Muscle of back (tissue), 11 donors: Measurements from ENCODE around the gene HGFAC. TPM values are rescaled to one million over a fixed set of nuclear protein-coding genes. Genes with fewer than 3 reads are reported as not detected.

Source experiments
- DNase-seq, 3 donors: peaks; one replicate each; pipeline versions ENCODE4 v3.0.0 to v3.0.0-alpha.2; 2013
- polyA plus RNA-seq, 10 donors: library from polyadenylated mRNA; unstranded; fragments of 120-200 nt; gene quantifications; one replicate each; pipeline ENCODE4 v1.2.1, GENCODE V29; 2013; ENCODE audit not compliant: insufficient read length in 10 of 10

HGFAC gene
- polyA plus RNA-seq, 10 donors: 0.56 to 1.8 (median 1.1) TPM

DNA sequence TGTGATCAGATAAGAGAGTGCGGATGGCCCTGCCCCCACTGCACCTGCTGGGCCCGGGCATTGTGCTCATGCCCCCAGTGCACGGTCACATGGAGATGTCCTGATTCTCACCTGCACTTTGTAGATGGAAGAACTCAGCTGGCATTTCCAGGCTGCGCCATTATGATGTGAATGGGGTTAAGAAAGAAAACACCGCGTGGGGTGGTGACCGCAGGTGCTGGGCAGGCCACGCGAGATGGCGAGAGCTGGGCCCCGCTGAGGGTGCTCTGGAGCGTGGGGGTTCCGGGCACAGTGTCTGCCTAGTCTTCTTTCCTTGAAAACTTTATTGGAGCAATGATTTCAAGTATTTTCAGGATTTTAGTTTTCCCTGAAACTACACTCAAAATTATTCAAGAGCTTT lies 17.8 kb upstream of the HGFAC start:
- DNase-seq: no peak

DNA sequence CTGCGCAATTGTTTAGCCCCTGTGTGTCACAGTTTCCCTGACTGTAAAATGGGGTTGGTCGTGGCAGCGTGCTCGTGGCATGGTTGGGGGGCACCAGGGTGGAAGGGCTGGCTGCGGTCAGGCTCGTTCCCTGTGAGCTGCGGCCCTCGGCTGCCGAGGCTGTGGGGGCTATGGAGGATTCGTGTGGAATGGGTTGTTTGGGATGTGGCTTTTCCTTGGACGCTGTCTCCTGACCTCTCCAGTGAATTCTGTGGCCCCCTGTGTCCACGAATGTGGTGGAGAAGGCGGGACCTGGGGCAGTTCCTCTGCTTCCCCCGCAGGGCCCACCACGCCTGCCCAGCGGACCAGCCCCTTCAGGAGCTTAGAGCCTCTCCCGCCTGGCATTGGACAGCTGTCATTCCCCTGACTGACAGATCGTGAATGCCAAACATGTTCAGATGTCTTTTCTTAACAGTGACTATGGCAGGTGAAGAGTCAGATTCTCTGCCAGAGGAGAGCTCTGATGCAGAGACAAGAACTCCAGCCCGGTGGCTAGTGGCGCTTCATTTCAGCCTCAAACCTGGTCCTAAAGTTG lies 17.2 kb upstream of the HGFAC start:
- DNase-seq: no peak

- DNase-seq: no peak
Measured at GRCh38 chr4:3426465-3427133, 15.2 kb upstream of the HGFAC start.

- DNase-seq: no peak
Measured at GRCh38 chr4:3427134-3427476, 14.7 kb upstream of the HGFAC start.

DNA sequence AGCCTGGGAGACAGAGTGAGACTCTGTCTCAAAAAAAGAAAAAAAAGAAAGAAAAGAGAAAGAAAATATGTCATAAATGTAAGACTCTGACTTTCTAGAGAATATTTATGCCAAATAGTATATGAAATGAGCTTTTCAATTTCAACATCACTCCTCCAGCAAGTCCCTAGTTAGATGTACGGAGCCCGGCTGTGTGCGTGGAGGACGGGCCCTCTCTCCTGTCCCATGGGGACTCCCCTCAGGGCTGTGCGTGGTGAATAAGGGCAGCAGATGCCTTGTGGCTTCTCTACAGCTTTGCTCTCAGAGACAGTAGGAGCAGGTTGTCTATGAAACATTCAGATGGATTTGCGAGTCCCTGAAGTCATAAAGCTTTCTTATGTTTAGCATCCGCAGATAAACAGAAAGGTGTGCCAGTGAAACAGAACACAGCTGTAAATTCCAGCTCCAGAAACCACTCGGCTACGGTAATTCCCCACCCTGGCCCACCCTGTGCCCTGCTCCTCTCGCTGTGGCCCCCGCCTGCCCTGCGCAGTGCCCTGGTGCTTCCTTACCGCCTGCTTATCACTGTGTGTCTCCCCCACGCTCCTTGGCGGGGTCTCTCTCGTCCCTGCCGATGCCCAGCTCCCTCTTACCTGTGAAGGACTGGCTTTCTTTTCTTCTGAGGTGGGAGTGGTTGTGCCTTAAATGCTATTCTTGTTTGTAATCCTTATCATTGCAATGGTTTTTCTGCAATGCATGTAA lies 13.9 kb upstream of the HGFAC start:
- DNase-seq: no peak

- DNase-seq: no peak
Measured at GRCh38 chr4:3429651-3430050, 12.1 kb upstream of the HGFAC start.

DNA sequence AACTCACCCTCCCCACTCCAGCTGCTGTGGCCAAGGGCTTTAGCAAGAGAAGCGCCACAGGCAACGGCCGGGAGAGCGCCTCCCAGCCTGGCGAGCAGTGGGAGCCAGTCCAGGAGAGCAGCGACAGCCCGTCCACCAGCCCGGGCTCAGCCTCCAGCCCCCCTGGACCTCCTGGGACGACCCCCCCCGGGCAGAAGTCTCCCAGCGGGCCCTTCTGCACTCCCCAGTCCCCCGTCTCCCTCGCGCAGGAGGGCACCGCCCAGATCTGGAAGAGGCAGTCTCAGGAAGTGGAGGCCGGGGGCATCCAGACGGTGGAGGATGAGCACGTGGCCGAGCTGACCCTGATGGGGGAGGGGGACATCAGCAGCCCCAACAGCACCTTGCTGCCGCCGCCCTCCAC lies 11.2 kb upstream of the HGFAC start:
- DNase-seq: no peak

- no peak for DNase-seq
Measured at GRCh38 chr4:3431446-3431993, 10.2 kb upstream of the HGFAC start.

DNA sequence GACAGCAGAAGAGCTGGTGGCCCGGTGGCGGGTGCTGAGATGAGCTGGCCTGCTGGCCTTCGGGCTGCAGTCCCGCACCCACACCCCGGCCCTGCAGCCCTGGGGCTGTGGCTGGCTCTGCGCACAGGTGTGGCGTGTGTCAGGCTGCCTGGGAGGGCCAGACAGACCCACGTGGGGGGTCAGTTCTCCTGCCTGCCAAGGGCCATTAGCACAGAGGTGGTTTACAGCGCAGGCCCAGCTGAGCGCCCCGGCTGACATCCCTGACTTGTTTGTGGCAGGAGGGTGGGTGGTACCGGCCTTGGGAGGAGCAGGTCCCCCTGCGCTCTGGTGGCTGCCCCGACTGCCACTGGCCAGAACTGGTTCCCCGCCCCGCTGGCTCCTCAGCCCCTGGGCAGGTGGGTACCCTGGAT lies 9.4 kb upstream of the HGFAC start:
- DNase-seq: no peak

- no peak for DNase-seq
Measured at GRCh38 chr4:3433138-3433869, 8.5 kb upstream of the HGFAC start.

- DNase-seq: no peak
Measured at GRCh38 chr4:3434881-3435685, 6.7 kb upstream of the HGFAC start.

- DNase-seq: no peak
Measured at GRCh38 chr4:3435686-3435956, 6.1 kb upstream of the HGFAC start.

DNA sequence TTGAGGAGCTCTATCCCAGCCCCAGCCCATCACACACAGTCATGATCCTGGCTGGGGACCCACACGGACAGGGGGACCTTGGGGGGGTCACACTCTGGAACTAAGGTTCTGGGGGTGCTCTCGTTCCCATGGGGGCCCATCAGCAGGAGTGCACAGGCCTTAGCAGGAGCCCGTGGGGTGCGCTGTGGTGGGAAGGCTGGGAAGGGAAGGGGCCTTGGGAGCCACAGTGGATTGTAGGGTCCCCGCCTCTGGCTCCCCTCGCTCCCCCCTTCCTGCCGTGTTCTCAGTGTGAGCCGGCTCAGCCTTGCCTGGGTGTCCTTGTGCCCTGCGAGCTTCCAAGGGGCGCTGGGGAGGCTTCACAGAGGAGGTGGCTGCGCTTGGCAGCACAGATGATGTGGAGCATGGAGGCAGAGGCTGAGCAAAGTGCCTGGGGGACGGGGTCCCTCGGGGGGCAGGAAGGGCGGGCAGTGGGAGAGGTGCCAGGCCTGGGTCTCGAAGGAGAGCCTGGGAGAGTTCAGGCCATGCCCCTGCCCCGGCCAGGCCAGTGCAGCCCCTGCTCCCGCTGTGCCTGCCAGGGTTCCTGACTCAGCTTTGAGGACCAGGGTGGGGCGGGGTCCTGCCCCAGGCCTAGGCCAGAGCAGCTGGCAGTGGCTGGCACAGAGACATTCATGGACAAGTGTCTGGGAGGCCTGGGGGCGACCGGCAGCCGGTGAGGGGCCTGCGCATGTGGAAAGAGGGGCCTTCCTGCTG lies 5.5 kb upstream of the HGFAC start:
- DNase-seq: no peak

DNA sequence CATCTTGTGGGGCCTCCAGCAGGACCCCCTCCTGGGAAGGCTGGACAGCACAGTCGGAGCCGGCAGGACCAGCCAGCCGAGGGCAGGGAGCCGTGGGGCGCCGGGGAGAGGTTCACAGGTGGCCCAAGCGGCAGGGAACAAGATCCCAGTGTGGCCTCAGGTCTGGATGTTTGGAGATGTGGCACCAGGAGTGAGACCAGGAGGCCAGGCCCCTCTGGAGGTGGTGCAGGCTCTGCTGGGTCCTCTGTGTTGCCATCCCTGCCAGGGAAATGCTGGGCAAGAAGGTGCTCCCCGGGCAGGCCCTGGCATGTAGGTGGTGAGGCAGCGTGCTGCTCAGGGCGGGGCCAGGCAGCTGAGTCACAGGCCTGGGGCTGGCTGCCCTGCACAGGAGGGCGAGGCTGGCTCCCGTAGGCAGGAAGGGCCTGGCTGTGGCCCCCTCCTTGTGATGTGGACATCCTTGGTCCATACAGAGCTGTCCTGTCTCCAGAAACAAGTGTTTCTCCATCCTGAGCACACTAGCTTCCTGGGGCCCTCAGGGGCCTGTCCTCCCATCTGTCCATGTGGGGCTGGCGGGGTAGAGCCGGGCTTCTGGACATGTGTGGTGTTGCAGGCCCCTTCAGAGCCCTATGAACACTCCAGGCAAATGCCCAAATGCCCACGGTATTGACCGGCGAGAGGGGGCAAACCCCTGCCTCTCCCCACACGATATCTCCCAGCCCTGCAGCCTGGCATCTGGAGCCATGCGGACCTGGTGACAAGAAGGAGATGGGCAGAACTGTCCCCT lies 4.8 kb upstream of the HGFAC start:
- peak in 1 of 3 donors; percentile 20 for DNase-seq

DNA sequence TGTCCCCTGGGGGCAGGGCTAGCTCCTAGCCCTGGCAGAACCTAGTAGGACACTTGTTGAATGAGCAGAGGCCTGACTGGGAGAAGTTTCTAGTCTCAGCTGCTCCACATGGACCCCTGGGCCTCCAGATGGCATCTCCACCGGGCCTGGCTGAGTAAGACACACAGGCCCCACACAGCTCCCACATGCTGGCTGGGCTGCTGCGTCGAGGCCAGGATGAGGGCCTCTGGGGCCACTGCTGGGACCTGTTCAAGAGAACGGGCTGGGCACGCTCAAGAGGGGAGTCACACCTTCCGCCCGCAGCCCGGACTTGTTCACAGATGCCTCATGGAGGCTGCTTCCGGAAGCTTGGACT lies 4.2 kb upstream of the HGFAC start:
- no peak for DNase-seq

GRCh38 chr4:3437998-3438846 lies 3.5 kb upstream of the HGFAC start:
- peak in 1 of 3 donors; percentile 18 for DNase-seq

DNA sequence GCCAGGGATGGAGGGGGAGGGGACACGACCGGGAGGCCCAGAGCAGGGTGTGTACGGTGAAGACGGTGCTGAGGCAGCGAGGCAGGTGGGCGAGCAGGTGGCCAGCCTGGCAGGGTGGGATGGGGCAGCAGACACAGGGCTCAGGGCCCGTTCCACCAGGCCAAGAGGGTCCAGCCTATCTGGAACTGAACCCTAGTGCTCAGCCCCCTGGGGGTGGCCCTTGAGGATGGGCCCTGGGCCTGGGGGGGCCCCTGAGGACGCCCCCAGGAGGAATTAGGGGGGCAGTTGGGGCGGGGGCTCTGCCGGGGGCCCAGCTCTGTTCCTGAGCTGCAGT lies 3.0 kb upstream of the HGFAC start:
- no peak for DNase-seq

- DNase-seq: no peak
Measured at GRCh38 chr4:3439391-3439790, 2.4 kb upstream of the HGFAC start.

- DNase-seq: peak in 1 of 3 donors; percentile 36
Measured at GRCh38 chr4:3440011-3440410, 1.8 kb upstream of the HGFAC start.
